HEK293T (cell line): Measurements from ENCODE around the gene ZBTB7B.

Experiments
- CTCF ChIA-PET: fragments of 350-600 bp; formaldehyde crosslinking; extraction: SDS; loops from one replicate; lab custom pipeline; 2021; ENCODE audit warnings: antibody characterized with exemption, inconsistent platforms; lab: Yijun Ruan, JAX
- POLR2A ChIA-PET: fragments of 350-600 bp; formaldehyde crosslinking; extraction: SDS; loops from one replicate; lab custom pipeline; 2020; ENCODE audit warnings: antibody characterized with exemption, inconsistent platforms; lab: Yijun Ruan, JAX
- DNase-seq: peaks from one replicate; pipeline ENCODE4 v3.0.0; 2012; ENCODE audit warnings: mixed read lengths; ENCODE audit errors: extremely low spot score
- ARNT ChIP-seq: fragments of 450-650 bp; IDR thresholded peaks from 2 replicates; pipeline ENCODE4 v1.6.1; 2017; ENCODE audit warnings: mild to moderate bottlenecking
- BHLHE40 ChIP-seq: fragments of 450-650 bp; IDR thresholded peaks from 2 replicates; pipeline ENCODE4 v1.6.1; 2016; ENCODE audit warnings: mild to moderate bottlenecking, moderate library complexity, borderline replicate concordance
- CTBP1 ChIP-seq: fragments of 450-650 bp; IDR thresholded peaks from 2 replicates; pipeline ENCODE4 v1.6.1; 2016; ENCODE audit warnings: borderline replicate concordance
- ELF4 ChIP-seq: fragments of 450-650 bp; IDR thresholded peaks from 2 replicates; pipeline ENCODE4 v1.6.1; 2017; ENCODE audit warnings: antibody characterized with exemption
- FOXA1 ChIP-seq: fragments of 450-650 bp; IDR thresholded peaks from 2 replicates; pipeline ENCODE4 v1.6.1; 2016; ENCODE audit warnings: mild to moderate bottlenecking
- FOXK2 ChIP-seq: fragments of 450-650 bp; IDR thresholded peaks from 2 replicates; pipeline ENCODE4 v1.6.1; 2016; ENCODE audit warnings: mild to moderate bottlenecking
- FOXM1 ChIP-seq: fragments of 450-650 bp; IDR thresholded peaks from 2 replicates; pipeline ENCODE4 v1.6.1; 2017; ENCODE audit warnings: mild to moderate bottlenecking, borderline replicate concordance
- HDGF ChIP-seq: fragments of 450-650 bp; IDR thresholded peaks from 2 replicates; pipeline ENCODE4 v1.6.1; 2017; ENCODE audit warnings: antibody characterized with exemption, borderline replicate concordance
- L3MBTL2 ChIP-seq: fragments of 450-650 bp; conservative IDR thresholded peaks from 2 replicates; pipeline ENCODE4 v1.6.1; 2016; ENCODE audit warnings: mild to moderate bottlenecking
- LEF1 ChIP-seq: fragments of 450-650 bp; IDR thresholded peaks from 2 replicates; pipeline ENCODE4 v1.6.1; 2017; ENCODE audit warnings: mild to moderate bottlenecking, borderline replicate concordance
- NFRKB ChIP-seq: fragments of 450-650 bp; IDR thresholded peaks from 2 replicates; pipeline ENCODE4 v1.6.1; 2016; ENCODE audit warnings: mild to moderate bottlenecking, moderate library complexity
- SP1 ChIP-seq: fragments of 450-650 bp; IDR thresholded peaks from 2 replicates; pipeline ENCODE4 v1.6.1; 2017
- SUZ12 ChIP-seq: fragments of 450-650 bp; IDR thresholded peaks from 2 replicates; pipeline ENCODE4 v1.6.1; 2016; ENCODE audit warnings: mild to moderate bottlenecking
- TARDBP ChIP-seq: fragments of 450-650 bp; IDR thresholded peaks from 2 replicates; pipeline ENCODE4 v1.6.1; 2016
- TF ChIP-seq, protein P1 (sequence below): fragments of 450-650 bp; IDR thresholded peaks from 2 replicates; pipeline ENCODE4 v1.6.1; 2016

The ZBTB7B gene

GRCh38 chr1:155012776-155013602, 10.4 kb downstream of the ZBTB7B start:
- CTCF ChIA-PET = interaction anchor here (0.7 to 1.1 kb wide), 2 partner anchors 11 to 13 kb away, joined by 3 to 6 read pairs; no protein-coding TSS in a partner anchor
- TF ChIP-seq HDGF (no peak), TARDBP (no peak), FOXM1 (no peak), L3MBTL2 (no peak), LEF1 (no peak)
- no peak for DNase-seq
- POLR2A ChIA-PET = interaction anchor here (1.3 to 5.3 kb wide), 5 partner anchors 9 to 181 kb away, joined by 4 to 43 read pairs (median 8); no protein-coding TSS in a partner anchor

- ChIA-PET POLR2A (interaction anchor here (1.9 to 5.3 kb wide), 3 partner anchors 9 to 181 kb away, joined by 4 to 43 read pairs (median 8); no protein-coding TSS in a partner anchor), CTCF (interaction anchor here (4.3 kb wide), 1 partner anchor 17 kb away, joined by 45 read pairs; the partner anchor contains the start of gene LENEP)
- DNase-seq = no peak
Observed at GRCh38 chr1:155013632-155014031, 11.0 kb downstream of the ZBTB7B start.

DNA sequence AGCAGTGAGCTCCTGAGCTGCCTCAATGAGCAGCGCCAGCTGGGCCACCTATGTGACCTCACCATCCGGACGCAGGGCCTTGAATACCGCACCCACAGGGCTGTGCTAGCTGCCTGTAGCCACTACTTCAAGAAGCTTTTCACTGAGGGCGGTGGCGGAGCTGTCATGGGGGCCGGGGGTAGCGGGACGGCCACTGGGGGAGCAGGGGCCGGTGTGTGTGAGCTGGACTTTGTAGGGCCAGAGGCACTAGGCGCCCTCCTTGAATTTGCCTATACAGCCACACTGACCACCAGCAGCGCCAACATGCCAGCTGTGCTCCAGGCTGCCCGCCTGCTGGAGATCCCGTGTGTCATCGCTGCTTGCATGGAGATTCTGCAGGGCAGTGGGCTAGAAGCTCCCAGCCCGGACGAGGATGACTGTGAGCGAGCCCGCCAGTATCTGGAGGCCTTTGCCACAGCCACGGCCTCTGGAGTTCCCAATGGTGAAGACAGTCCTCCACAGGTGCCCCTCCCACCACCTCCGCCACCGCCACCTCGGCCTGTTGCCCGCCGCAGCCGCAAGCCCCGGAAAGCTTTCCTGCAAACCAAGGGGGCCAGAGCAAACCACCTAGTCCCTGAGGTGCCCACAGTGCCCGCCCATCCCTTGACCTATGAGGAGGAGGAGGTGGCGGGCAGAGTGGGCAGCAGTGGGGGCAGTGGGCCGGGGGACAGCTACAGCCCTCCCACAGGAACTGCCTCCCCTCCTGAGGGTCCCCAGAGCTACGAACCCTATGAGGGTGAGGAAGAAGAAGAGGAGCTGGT, 12.3 kb downstream of the ZBTB7B start:
- no peak for DNase-seq
- ChIA-PET CTCF (interaction anchor here (1.1 to 4.3 kb wide), 2 partner anchors 18 to 41 kb away, joined by 3 to 45 read pairs; partner anchors contain the start of gene LENEP), POLR2A (interaction anchor here (1.1 to 5.3 kb wide), 6 partner anchors 8 to 53 kb away, joined by 4 to 43 read pairs (median 7); partner anchors contain the start of genes ADAM15 and PYGO2)
- no peak for TF ChIP-seq NFRKB
- TF ChIP-seq FOXM1 = no peak
- TF ChIP-seq TARDBP = no peak
- no peak for TF ChIP-seq ARNT
- TF ChIP-seq SUZ12 = no peak
- TF ChIP-seq SP1 = no peak
- TF ChIP-seq FOXK2 = no peak
- TF ChIP-seq BHLHE40 = no peak
- TF ChIP-seq FOXA1 = no peak
- TF ChIP-seq HDGF = no peak
- TF ChIP-seq ELF4 = no peak
- no peak for TF ChIP-seq CTBP1
- TF ChIP-seq L3MBTL2 = no peak
- TF ChIP-seq, protein P1, sequence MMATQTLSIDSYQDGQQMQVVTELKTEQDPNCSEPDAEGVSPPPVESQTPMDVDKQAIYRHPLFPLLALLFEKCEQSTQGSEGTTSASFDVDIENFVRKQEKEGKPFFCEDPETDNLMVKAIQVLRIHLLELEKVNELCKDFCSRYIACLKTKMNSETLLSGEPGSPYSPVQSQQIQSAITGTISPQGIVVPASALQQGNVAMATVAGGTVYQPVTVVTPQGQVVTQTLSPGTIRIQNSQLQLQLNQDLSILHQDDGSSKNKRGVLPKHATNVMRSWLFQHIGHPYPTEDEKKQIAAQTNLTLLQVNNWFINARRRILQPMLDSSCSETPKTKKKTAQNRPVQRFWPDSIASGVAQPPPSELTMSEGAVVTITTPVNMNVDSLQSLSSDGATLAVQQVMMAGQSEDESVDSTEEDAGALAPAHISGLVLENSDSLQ = no peak
- TF ChIP-seq LEF1 = no peak

More at GRCh38 chr1:155013632-155014031, 11.0 kb downstream of the ZBTB7B start:
- TF ChIP-seq LEF1 (no peak), SP1 (no peak), BHLHE40 (no peak), FOXM1 (no peak), ELF4 (no peak)

DNA sequence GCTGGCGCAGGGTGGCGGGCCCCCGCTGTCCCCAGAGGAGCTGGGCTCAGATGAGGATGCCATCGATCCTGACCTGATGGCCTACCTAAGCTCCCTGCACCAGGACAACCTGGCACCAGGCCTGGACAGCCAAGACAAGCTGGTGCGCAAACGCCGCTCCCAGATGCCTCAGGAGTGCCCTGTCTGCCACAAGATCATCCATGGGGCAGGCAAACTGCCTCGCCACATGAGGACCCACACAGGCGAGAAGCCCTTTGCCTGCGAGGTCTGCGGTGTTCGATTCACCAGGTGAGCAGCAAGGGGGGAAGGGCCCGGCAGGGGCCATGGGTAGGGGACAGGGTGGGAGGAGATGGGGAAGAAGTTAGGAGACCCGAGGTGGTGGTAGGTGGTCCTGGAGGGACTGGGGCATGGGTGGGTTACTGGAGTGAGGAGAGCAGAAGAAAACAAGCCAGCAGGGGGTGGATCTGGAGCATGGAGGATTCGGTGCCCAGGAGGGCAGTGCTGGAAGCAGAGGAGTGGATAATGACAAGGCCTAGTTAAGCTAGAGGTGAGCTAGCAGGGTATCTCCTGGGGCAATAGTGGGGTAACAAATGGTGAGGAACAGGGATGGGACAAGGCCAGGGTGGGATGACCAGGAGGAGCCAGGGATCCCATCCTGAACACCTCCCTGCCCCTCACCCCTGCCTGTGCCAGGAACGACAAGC, 13.1 kb downstream of the ZBTB7B start:
- no peak for TF ChIP-seq SP1
- no peak for TF ChIP-seq FOXM1
- TF ChIP-seq NFRKB = no peak
- no peak for TF ChIP-seq FOXA1
- TF ChIP-seq CTBP1 = no peak
- ChIA-PET CTCF (interaction anchor here (1.1 to 4.3 kb wide), 2 partner anchors 19 to 42 kb away, joined by 3 to 45 read pairs; partner anchors contain the start of gene LENEP), POLR2A (interaction anchor here (1.1 to 5.3 kb wide), 7 partner anchors 9 to 54 kb away, joined by 3 to 43 read pairs (median 6); partner anchors contain the start of genes ADAM15, PYGO2 and SHC1)
- no peak for DNase-seq

DNA sequence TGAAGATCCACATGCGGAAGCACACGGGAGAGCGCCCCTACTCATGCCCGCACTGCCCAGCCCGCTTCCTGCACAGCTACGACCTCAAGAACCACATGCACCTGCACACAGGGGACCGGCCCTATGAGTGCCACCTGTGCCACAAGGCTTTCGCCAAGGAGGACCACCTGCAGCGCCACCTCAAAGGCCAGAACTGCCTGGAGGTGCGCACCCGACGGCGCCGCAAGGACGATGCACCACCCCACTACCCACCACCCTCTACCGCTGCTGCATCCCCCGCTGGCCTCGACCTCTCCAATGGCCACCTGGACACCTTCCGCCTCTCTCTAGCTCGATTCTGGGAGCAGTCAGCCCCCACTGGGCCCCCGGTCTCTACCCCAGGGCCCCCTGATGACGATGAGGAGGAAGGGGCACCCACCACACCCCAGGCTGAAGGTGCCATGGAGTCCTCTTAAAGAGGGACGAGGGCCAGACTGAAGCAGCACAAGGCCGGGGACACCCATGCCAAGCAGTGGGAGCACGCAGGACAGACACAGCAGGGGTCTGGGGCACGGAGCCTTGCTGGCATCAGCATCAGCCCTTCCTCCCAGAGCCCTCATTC, 13.7 kb downstream of the ZBTB7B start:
- no peak for DNase-seq
- ChIA-PET CTCF (interaction anchor here (0.6 to 4.3 kb wide), 5 partner anchors 13 to 46 kb away, joined by 3 to 45 read pairs (median 5); partner anchors contain the start of genes LENEP and SHC1), POLR2A (interaction anchor here (0.7 to 5.3 kb wide), 8 partner anchors 9 to 55 kb away, joined by 3 to 43 read pairs (median 7); partner anchors contain the start of genes ADAM15 and SHC1)
- TF ChIP-seq NFRKB (no peak), ARNT (no peak), LEF1 (no peak), L3MBTL2 (no peak), FOXK2 (no peak), ELF4 (no peak), SUZ12 (no peak), BHLHE40 (no peak)
- TF ChIP-seq, protein P1 = no peak
